Right lobe of liver (tissue), 4 donors: ENCODE results near the gene SLC25A14.

Experiments
- CTCF ChIP-seq, 4 donors: fragments of 200-600 bp in 3 of 4; fragments of 450-650 bp in 1 of 4; IDR thresholded peaks; one replicate each; pipeline versions ENCODE4 v1.5.1 to v1.8.0; 2016 to 2022; ENCODE audit warnings: antibody characterized with exemption in 4 of 4, mild to moderate bottlenecking in 2 of 4
- POLR2A ChIP-seq: fragments of 450-650 bp; IDR thresholded peaks from one replicate; pipeline ENCODE4 v1.6.1; 2017; ENCODE audit warnings: antibody characterized with exemption, mild to moderate bottlenecking
- donor health status: DM: no; HTN: no; CAD: no.
- donor health status: DM: no; HTN: no; CAD: no.
- donor health status: DM: no; HTN: yes; CAD: no.

- TF ChIP-seq CTCF (IDR thresholded peaks at IDR 0.05) (no peak), POLR2A (no peak)
Measured at GRCh38 chrX:130340271-130340670, 552 bp downstream of the SLC25A14 start.
